NCI-H1417 treated with DMSO at 0.1 percent for 48 hours (cell line): Measurements from ENCODE around the gene CHGA.

Source experiments
- DNase-seq: peaks from one replicate; lab custom pipeline; 2025; lab: John Stamatoyannopoulos, UW

CHGA gene

GRCh38 chr14:92903359-92903758, 19.6 kb upstream of the CHGA start:
- no peak for DNase-seq

- DNase-seq, result no peak
These were observed 17.3 kb upstream of the CHGA start for GRCh38 chr14:92905667-92906066.

GRCh38 chr14:92906420-92906819, 16.5 kb upstream of the CHGA start:
- no peak for DNase-seq

- DNase-seq, result no peak
These were observed 16.1 kb upstream of the CHGA start for GRCh38 chr14:92906823-92907222.

GRCh38 chr14:92907316-92907911, 15.5 kb upstream of the CHGA start:
- no peak for DNase-seq

GRCh38 chr14:92914087-92914656, 8.8 kb upstream of the CHGA start:
- DNase-seq, result no peak

GRCh38 chr14:92916201-92916600, 6.7 kb upstream of the CHGA start:
- DNase-seq, result no peak

GRCh38 chr14:92917041-92917940, 5.7 kb upstream of the CHGA start:
- peak; percentile 35 for DNase-seq

GRCh38 chr14:92917956-92918355, 5.0 kb upstream of the CHGA start:
- no peak for DNase-seq

- DNase-seq, result no peak
These were observed 2.9 kb upstream of the CHGA start for GRCh38 chr14:92920001-92920400.

GRCh38 chr14:92922155-92922735, 705 bp upstream of the CHGA start:
- peak; percentile 66 for DNase-seq

GRCh38 chr14:92923744-92924103, 774 bp downstream of the CHGA start:
- DNase-seq, result no peak

GRCh38 chr14:92924247-92924646, 1.3 kb downstream of the CHGA start:
- DNase-seq, result no peak

- DNase-seq, result no peak
These were observed 2.5 kb downstream of the CHGA start for GRCh38 chr14:92925446-92925845.

GRCh38 chr14:92926180-92926845, 3.4 kb downstream of the CHGA start:
- DNase-seq, result no peak

GRCh38 chr14:92926931-92927330, 4.0 kb downstream of the CHGA start:
- DNase-seq, result no peak

- DNase-seq, result no peak
These were observed 4.7 kb downstream of the CHGA start for GRCh38 chr14:92927349-92928257.

- no peak for DNase-seq
These were observed 5.3 kb downstream of the CHGA start for GRCh38 chr14:92928258-92928629.

- no peak for DNase-seq
These were observed 6.2 kb downstream of the CHGA start for GRCh38 chr14:92928961-92929688.
